Right ventricle myocardium inferior (tissue), 1 donor: Measurements from ENCODE around the gene CMC1. TPM values are rescaled to one million over a fixed set of nuclear protein-coding genes. Genes with fewer than 3 reads are reported as not detected.

ENCODE experiments used
- ATAC-seq: fragments of 200-7000 bp; cut with Tn5 transposase; one replicate; pipeline ENCODE4 v1.9.1; 2020; ENCODE audit warnings: mild to moderate bottlenecking, moderate library complexity
- DNase-seq: peaks from one replicate; pipeline ENCODE4 v3.0.0; 2021; ENCODE audit errors: missing footprints
- intact Hi-C: fragments of 100-400 bp; cut with DNase I; formaldehyde crosslinking; loops from one replicate; pipeline ENCODE4 v1.11.0; 2022
- total RNA-seq: library from RNA; stranded (reverse); fragmentation: NEBNext Ultra II Directional; extraction: Animal tissue kit (Norgen Biotek cat#: 25700); gene quantifications from one replicate; pipeline ENCODE4 v1.2.1, GENCODE V29; 2021
- donor health status: DM: no; HTN: yes; CAD: no; lungs with severe emphysema.

CMC1 gene
- total RNA-seq, 1 donor from 2014 or later: 35.7 TPM

DNA sequence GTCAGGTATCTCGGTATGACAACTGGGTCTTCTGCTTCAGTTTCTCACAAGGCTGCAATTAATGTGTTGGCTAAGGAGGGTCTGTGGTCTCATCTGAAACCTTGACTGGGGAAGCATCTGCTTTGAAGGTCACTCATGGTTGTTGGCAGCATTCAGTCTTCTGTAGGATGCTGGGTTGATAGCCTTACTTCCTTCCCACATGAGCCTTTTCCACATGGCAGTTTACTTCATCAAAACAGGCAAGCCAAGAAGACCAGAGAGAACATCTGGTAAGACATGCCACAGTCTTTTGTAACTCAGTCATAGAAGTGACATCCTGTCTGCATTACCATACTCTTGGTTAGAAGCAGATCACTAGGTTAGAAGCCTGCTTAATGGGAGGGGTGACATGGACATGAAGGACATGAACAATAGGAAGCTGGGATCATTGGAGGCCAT lies 49.5 kb downstream of the CMC1 start:
- ATAC-seq (no peak), DNase-seq (no peak)
- intact Hi-C loops: no loop called here

DNA sequence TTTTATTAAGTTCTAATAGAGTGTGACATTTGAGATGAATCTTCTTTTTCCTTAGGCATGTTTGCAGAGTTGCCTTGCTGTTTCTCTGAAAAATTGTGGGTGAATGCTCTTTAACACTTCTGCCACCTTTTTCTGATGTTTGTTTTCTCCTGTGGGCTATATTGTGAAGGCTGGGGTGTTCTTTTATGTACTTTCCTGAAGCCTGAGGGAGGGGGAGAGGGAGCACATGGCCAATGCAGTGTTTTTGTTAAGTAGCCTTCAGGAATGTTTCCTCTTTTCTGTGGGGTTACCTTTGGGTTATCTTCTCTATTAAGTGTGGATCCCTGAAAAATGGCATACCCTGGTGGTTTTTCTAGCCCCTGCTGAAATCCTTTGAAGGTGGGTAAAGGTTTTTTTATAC lies 50.2 kb downstream of the CMC1 start:
- intact Hi-C loops: no loop called here

DNA sequence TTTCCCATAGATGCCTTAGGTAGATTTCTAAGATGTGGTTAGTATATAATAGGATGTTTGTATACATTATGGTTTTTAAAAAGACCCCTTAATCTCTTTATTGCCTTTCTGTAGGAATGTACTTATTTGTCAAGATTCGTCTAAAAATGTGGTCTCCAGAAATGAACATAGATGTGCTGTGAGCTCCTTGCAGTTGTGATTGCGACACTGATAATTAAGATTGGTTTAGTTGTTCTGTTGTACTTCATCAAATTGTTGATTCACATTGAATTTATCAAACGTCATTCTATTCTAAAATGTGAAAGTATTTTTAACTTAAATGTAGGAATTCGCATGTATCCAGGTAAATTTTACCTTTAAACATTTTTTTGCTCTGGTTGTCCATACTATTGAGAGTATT lies 51.2 kb downstream of the CMC1 start:
- no peak for ATAC-seq
- intact Hi-C loops: no loop called here
- no peak for DNase-seq

More for the DNA sequence above, 50.2 kb downstream of the CMC1 start:
- ATAC-seq (no peak), DNase-seq (no peak)

DNA sequence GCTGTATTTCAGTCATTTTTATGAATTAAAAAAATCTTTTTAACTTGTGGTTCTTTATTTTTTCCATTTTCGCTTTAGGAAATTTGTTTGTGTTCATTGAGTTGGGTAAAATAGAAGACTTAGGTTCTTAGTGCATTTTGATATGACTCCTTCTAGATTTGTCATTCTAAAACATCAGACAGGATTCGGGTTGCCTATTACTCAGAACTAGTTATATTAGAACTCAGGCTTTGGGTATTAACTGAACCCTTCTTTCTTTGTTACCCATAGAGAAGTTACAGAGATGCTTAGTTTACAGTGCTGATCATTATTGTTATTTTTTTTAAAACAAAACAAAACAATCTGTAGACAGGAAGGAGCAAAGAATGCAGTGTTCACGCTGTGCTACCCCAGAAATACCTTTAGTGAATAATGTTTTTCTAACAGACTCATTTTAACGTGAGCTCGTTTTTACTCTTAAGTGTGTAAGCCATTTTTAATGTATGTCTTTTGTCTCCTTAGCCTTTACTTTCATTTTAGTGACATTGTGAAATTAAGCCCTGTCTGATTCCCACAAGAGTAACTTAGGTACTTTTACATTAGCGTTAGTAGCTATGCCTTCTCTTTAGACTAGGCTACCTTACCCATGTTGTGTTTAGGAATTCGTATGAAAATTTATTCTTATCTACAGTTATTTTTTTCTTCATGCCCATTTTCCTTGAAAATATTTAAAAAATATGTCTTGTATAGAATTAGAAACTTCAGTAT lies 53.4 kb downstream of the CMC1 start:
- intact Hi-C loops: no loop called here

GRCh38 chr3:28295898-28296490 lies 54.6 kb downstream of the CMC1 start:
- ATAC-seq (no peak), DNase-seq (no peak)
- intact Hi-C loops: no loop called here

More for the DNA sequence above, 53.4 kb downstream of the CMC1 start:
- ATAC-seq (no peak), DNase-seq (no peak)

GRCh38 chr3:28299705-28300104 lies 58.3 kb downstream of the CMC1 start:
- DNase-seq (no peak), ATAC-seq (no peak)
- intact Hi-C loops: no loop called here

GRCh38 chr3:28300345-28300962 lies 59.0 kb downstream of the CMC1 start:
- intact Hi-C loops: no loop called here
- DNase-seq (no peak), ATAC-seq (no peak)

DNA sequence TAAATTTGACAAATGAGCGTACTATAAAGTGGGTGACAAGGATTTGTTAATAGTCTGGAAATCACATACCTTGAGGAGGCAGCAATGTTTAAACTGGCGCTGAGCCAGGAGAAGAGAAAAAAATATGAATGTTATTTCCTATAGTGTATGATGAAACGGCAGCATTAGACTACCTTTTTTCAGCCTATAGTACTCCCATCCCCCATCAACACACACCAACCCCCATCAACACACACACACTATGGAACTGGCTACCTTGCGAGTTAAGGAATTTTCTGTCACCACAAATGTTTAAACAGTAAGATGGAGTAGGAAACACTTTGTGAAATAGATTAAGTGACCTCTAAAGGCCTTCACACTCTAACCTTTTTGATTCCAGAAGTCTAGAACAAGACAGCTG lies 60.3 kb downstream of the CMC1 start:
- DNase-seq (no peak), ATAC-seq (no peak)
- intact Hi-C loops: no loop called here

DNA sequence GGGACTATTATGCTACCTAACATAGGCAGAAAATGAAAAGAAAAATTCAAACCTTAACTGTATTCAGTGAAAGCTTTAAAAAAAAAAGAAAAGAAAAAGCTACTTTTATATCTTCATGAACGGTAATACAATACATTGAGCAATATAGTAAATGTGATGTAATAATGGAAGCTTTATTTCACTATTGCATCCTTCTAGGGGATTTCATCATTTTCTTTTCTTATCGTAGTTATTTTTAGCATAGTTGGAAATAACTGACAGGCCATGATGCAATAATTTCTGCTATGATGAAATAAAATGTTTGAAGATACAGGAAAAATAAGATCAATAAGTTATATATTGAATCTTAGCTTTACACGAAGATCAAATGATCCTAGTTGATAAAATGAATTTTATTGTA lies 66.8 kb downstream of the CMC1 start:
- no peak for ATAC-seq
- intact Hi-C loops: no loop called here
- no peak for DNase-seq

DNA sequence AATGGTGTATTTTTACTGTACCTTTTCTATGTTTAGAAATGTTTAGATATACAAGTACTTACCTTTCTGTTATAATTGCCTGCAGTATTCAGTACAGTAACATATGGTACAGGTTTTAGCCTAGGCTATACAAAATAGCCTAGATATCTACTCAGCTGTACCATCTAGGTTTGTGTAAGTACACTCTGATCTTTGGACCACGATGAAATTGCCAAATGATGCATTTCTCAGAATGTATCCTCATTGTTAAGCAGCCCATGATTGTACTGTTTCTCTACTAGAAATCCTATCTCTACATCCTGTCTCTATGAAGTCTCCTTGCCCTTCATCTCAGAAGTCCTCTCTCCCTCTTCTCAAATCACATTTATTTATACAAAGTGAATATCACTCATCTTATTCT lies 74.3 kb downstream of the CMC1 start:
- ATAC-seq: no peak
- intact Hi-C loops: no loop called here
- no peak for DNase-seq

- DNase-seq (no peak), ATAC-seq (no peak)
- intact Hi-C loops: no loop called here
These were observed 74.8 kb downstream of the CMC1 start for GRCh38 chr3:28316226-28316625.

- DNase-seq: no peak
- ATAC-seq: no peak
- intact Hi-C loops: no loop called here
These were observed 76.1 kb downstream of the CMC1 start for GRCh38 chr3:28317438-28318022.

DNA sequence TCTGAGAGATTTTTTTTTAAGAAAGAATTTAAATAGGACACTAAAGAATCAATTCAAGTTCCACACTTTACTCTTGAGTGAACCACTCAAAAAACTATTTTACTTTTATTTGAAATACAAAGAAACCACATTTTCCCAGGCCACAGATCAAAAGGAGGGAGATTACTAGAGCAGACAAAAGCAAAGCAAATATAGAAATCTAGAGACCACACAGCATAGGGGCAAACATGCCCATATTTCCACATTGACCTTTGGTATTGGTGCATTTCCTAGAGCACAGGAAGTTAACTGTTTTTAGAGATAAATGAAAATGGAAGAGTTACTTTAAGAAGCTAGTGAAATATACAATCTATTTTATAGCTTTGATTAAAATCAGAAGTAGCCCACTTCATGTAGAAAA lies 79.6 kb downstream of the CMC1 start:
- intact Hi-C loops: no loop called here
- ATAC-seq: no peak
- DNase-seq: no peak

DNA sequence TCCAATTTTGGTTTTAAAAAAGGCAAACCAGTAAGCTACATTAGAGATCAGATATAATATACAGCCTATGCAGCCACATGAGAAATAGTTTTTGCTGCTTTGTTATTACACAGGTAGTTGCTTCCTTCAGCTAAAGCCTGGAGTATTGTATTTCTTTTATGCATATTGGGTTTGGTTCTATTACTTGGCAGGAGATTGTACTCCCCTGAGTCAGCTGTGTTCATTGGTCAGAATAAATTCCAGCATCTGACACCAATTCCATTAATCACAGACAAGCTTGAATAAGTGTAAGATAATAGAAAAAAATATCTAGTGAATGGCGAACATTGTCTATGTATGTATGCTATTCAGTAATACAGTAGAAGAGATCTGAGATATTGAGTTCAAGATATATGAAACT lies 81.0 kb downstream of the CMC1 start:
- no peak for DNase-seq
- no peak for ATAC-seq
- intact Hi-C loops: no loop called here

- ATAC-seq (no peak), DNase-seq (no peak)
- intact Hi-C loops: no loop called here
These were observed 85.1 kb downstream of the CMC1 start for GRCh38 chr3:28326458-28326926.

DNA sequence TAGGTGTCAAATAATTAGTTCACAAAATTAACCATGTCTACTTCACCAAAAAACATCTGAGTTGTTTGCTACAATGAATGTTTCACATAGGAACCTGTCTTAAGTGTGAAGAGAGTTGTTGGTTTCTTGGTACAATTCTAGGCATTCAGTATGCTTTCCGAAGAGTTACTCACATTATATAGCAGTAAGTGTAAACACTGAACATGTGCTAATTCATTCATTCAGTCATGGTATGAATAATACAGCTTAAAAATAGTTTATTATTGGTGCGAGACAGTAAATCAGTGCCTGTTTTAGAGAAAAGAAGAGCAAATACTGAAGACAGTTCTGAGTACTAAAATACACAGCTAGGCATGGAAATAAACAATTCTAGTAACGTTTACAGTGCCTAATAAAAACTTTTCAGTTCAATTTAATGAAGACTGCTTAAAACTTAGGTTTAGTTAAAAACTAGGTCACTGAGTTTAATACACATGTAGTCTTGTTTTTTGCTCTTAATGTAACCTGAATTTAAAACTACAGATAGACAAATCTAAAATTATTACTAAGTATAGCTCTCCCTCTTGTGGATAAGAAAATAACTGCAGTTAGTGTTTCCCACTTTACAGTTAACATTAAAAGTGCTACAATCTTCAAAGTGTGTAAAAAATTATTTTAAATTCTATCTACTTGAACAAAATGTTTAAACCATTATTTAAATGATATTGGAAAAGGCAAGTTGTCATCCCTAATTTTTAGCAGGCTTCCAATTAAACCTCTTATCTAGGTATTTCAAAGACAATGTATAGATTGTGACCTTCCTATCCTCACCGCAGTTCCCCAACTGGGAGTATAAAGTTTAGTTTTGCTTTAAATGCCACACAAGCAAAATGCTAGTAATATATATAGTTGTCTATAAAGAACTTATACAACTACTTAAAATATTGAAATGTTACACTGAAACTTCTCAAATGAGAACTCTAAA lies 87.1 kb downstream of the CMC1 start:
- ATAC-seq: no peak
- intact Hi-C loops: loop anchor here (1.0 kb wide), 1 partner anchor 616 kb away; no protein-coding TSS in a partner anchor
- DNase-seq: no peak

- intact Hi-C loops: no loop called here
- ATAC-seq: no peak
- DNase-seq: no peak
These were observed 93.1 kb downstream of the CMC1 start for GRCh38 chr3:28334552-28334951.

DNA sequence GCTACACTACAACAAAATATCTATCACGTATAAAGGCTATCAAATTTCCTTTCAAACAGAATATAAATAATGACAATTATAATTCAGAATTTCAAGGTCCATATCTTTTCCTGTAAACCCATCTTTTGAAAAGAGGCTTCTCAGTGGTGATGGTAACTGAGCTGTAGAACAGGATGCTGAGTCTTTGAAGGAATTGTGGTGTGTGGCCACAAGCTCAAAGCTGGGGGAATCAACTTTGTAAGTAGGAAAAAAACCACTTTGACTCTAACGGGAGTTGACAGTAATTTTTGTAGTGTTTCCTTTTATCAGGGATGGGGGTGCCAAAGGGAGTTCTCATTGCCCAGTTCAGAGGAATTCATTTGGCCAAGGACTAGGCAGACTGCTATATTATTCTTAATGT lies 93.8 kb downstream of the CMC1 start:
- intact Hi-C loops: no loop called here
- DNase-seq (no peak), ATAC-seq (no peak)

GRCh38 chr3:28337230-28337629 lies 95.8 kb downstream of the CMC1 start:
- ATAC-seq (no peak), DNase-seq (no peak)
- intact Hi-C loops: no loop called here
